H1 (cell line): ENCODE measurements around the gene ENDOV. TPM values are rescaled to one million over a fixed set of nuclear protein-coding genes. Genes with fewer than 3 reads are reported as not detected.
A peak's percentile ranks its signal among the peaks of the same experiment; 100 is the strongest.

Experiments used
- CTCF ChIA-PET: fragments of 300-600 bp; sonication (Branson Sonifier 250); formaldehyde crosslinking; loops from one replicate; lab custom pipeline; 2021; ENCODE audit not compliant: partially characterized antibody; lab: Charles Lee
- POLR2A ChIA-PET: fragments of 300-600 bp; sonication (Branson Sonifier 250); formaldehyde crosslinking; loops from one replicate; lab custom pipeline; 2021; ENCODE audit warnings: inconsistent platforms; ENCODE audit not compliant: partially characterized antibody; lab: Charles Lee
- DNase-seq, 2 experiments: peaks; one replicate each; pipeline versions ENCODE4 v3.0.0 to v3.0.0-alpha.2; 2010 to 2022; ENCODE audit warnings: low spot score in 2 of 2, low read depth in 1 of 2, mixed read lengths in 1 of 2
- FAIRE-seq: peaks from 2 replicates; lab custom pipeline; 2011; peaks lifted over from hg19 to GRCh38; lab: Jason Lieb, UNC
- H2AFZ ChIP-seq: 2 replicates; pipeline ENCODE4 v1.8.1; 2012; ENCODE audit warnings: low read length, inconsistent platforms
- H2AK5ac ChIP-seq: 2 replicates; pipeline ENCODE4 v1.6.1; 2013; ENCODE audit warnings: low read depth, low read length
- H2BK120ac ChIP-seq: replicated peaks from 2 replicates; pipeline ENCODE3; 2013; ENCODE audit warnings: low read depth, low read length, inconsistent platforms
- H2BK12ac ChIP-seq: 2 replicates; pipeline ENCODE4 v1.6.1; 2013; ENCODE audit warnings: low read depth, low read length
- H2BK15ac ChIP-seq: 2 replicates; pipeline ENCODE4 v1.6.1; 2013; ENCODE audit warnings: low read length
- H2BK20ac ChIP-seq: 2 replicates; pipeline ENCODE4 v1.6.1; 2013; ENCODE audit warnings: low read length
- H2BK5ac ChIP-seq: 2 replicates; pipeline ENCODE4 v1.6.1; 2013; ENCODE audit warnings: low read depth, low read length
- H3K14ac ChIP-seq: 2 replicates; pipeline ENCODE4 v1.6.1; 2013; ENCODE audit warnings: inconsistent platforms; ENCODE audit not compliant: insufficient read length
- H3K18ac ChIP-seq: 2 replicates; pipeline ENCODE4 v1.6.1; 2013; ENCODE audit warnings: low read length; ENCODE audit errors: extremely low read depth
- H3K23ac ChIP-seq: 2 replicates; pipeline ENCODE4 v1.6.1; 2013; ENCODE audit warnings: inconsistent platforms; ENCODE audit not compliant: insufficient read length
- H3K23me2 ChIP-seq: 2 replicates; pipeline ENCODE4 v1.6.1; 2013; ENCODE audit warnings: low read depth, low read length
- H3K27ac ChIP-seq: 2 replicates; pipeline ENCODE4 v1.6.1; 2011; ENCODE audit warnings: low read depth, low read length, inconsistent platforms
- H3K27me3 ChIP-seq, 4 experiments: replicated peaks in 1 of 4; 1 replicate in 1 of 4; 2 replicates in 3 of 4; pipeline versions ENCODE4 v1.6.1 to v1.8.1; 2011 to 2013; ENCODE audit warnings: low read length in 3 of 4, mild to moderate bottlenecking in 3 of 4, inconsistent platforms in 2 of 4, mixed read lengths in 2 of 4, moderate library complexity in 1 of 4; ENCODE audit not compliant: control insufficient read depth in 3 of 4, insufficient read depth in 3 of 4; ENCODE audit errors: extremely low read depth in 1 of 4
- H3K36me3 ChIP-seq, 4 experiments: 2 replicates each; pipeline versions ENCODE4 v1.6.1 to v1.8.1; 2011 to 2013; ENCODE audit warnings: mild to moderate bottlenecking in 4 of 4, low read length in 3 of 4, moderate library complexity in 2 of 4, control low read depth in 1 of 4, inconsistent platforms in 1 of 4; ENCODE audit not compliant: insufficient read depth in 4 of 4, control insufficient read depth in 2 of 4
- H3K4ac ChIP-seq: replicated peaks from 2 replicates; pipeline ENCODE3; 2013; ENCODE audit warnings: low read length, low read depth, mixed read lengths, inconsistent platforms; ENCODE audit not compliant: insufficient read length
- H3K4me1 ChIP-seq, 4 experiments: replicated peaks in 1 of 4; 1 replicate in 1 of 4; 2 replicates in 3 of 4; pipeline versions ENCODE4 v1.6.1 to v1.8.1; 2011 to 2013; ENCODE audit warnings: low read length in 3 of 4, inconsistent platforms in 2 of 4, mixed read lengths in 1 of 4; ENCODE audit not compliant: insufficient read depth in 4 of 4, control insufficient read depth in 3 of 4
- H3K4me2 ChIP-seq, 2 experiments: 2 replicates each; pipeline versions ENCODE4 v1.6.1 to v1.8.1; 2011 to 2013; ENCODE audit warnings: low read depth in 2 of 2, low read length in 2 of 2, control low read depth in 1 of 2, inconsistent platforms in 1 of 2, mild to moderate bottlenecking in 1 of 2; ENCODE audit not compliant: insufficient read depth in 1 of 2
- H3K4me3 ChIP-seq, 4 experiments: fragments of 200-600, 300-600 bp in 1 of 4; sonication (generic), shearing (Covaris generic), sonication (Bioruptor Twin) in 1 of 4; 2 replicates each; pipeline versions ENCODE4 v1.5.1 to v1.8.1; 2011 to 2016; ENCODE audit warnings: low read length in 4 of 4, low read depth in 3 of 4, control low read depth in 2 of 4, inconsistent platforms in 2 of 4, mild to moderate bottlenecking in 2 of 4, mixed read lengths in 1 of 4, moderate library complexity in 1 of 4; ENCODE audit not compliant: insufficient read depth in 2 of 4; ENCODE audit errors: extremely low read depth in 1 of 4
- H3K56ac ChIP-seq: replicated peaks from 2 replicates; pipeline ENCODE3; 2013; ENCODE audit warnings: low read depth, mild to moderate bottlenecking, mixed read lengths, low read length, inconsistent platforms; ENCODE audit not compliant: insufficient read length
- H3K79me1 ChIP-seq: 2 replicates; pipeline ENCODE4 v1.6.1; 2013; ENCODE audit warnings: low read depth, low read length, control low read depth
- H3K79me2 ChIP-seq, 2 experiments: 2 replicates each; pipeline versions ENCODE4 v1.6.1 to v1.8.1; 2012 to 2013; ENCODE audit warnings: low read length in 2 of 2, mild to moderate bottlenecking in 2 of 2, inconsistent platforms in 1 of 2; ENCODE audit not compliant: insufficient read depth in 2 of 2, control insufficient read depth in 1 of 2
- H3K9ac ChIP-seq, 4 experiments: replicated peaks in 1 of 4; 1 replicate in 1 of 4; 2 replicates in 3 of 4; pipeline versions ENCODE4 v1.6.1 to v1.8.1; 2011 to 2013; ENCODE audit warnings: low read depth in 3 of 4, low read length in 3 of 4, control low read depth in 2 of 4, mild to moderate bottlenecking in 2 of 4, moderate library complexity in 2 of 4, inconsistent platforms in 1 of 4; ENCODE audit errors: extremely low read depth in 1 of 4
- H3K9me3 ChIP-seq, 2 experiments: 2 replicates each; pipeline versions ENCODE4 v1.6.1 to v1.8.1; 2012 to 2013; ENCODE audit warnings: mild to moderate bottlenecking in 2 of 2, moderate library complexity in 2 of 2, control low read depth in 1 of 2, inconsistent platforms in 1 of 2, low read depth in 1 of 2, low read length in 1 of 2, mixed read lengths in 1 of 2; ENCODE audit not compliant: insufficient read depth in 2 of 2
- H4K20me1 ChIP-seq, 2 experiments: replicated peaks in 1 of 2; 2 replicates each; pipeline versions ENCODE3 to v1.8.1; 2011 to 2013; ENCODE audit warnings: inconsistent platforms in 2 of 2, low read length in 2 of 2, mild to moderate bottlenecking in 1 of 2; ENCODE audit not compliant: insufficient read depth in 2 of 2, control insufficient read depth in 1 of 2
- H4K5ac ChIP-seq: 2 replicates; pipeline ENCODE4 v1.6.1; 2013; ENCODE audit warnings: low read length, low read depth, mixed read lengths, inconsistent platforms; ENCODE audit not compliant: insufficient read length
- H4K8ac ChIP-seq: 2 replicates; pipeline ENCODE4 v1.8.0; 2013; ENCODE audit warnings: mild to moderate bottlenecking, moderate library complexity, low read length, inconsistent platforms; ENCODE audit not compliant: insufficient read depth; ENCODE audit errors: extremely low read depth
- H4K91ac ChIP-seq: replicated peaks from 2 replicates; pipeline ENCODE3; 2013; ENCODE audit warnings: low read length, mixed read lengths, inconsistent platforms; ENCODE audit not compliant: insufficient read length
- BCL11A ChIP-seq, 2 experiments: IDR thresholded peaks; one replicate each; pipeline ENCODE4 v1.6.1; 2011; ENCODE audit warnings: low read depth in 2 of 2, low read length in 2 of 2, mild to moderate bottlenecking in 2 of 2
- WGBS, 2 experiments: shearing (Covaris generic) in 1 of 2; methylation state at CpG; one replicate each; pipeline versions ENCODE4 v1.1.6 to v1.1.7; 2013 to 2015; ENCODE audit warnings: low lambda C conversion rate in 2 of 2, mixed read lengths in 2 of 2, inconsistent platforms in 1 of 2, low coverage in 1 of 2, missing lambda C conversion rate in 1 of 2; ENCODE audit not compliant: insufficient replicate concordance in 2 of 2, insufficient coverage in 1 of 2, insufficient read length in 1 of 2; ENCODE audit errors: extremely low coverage in 1 of 2, missing lambda C conversion rate in 1 of 2; 5-methylcytosine and 5-hydroxymethylcytosine counted together
- polyA plus RNA-seq, 7 experiments: library from polyadenylated mRNA; depleted of rRNA in 3 of 7; stranded (reverse) in 5 of 7; unstranded in 2 of 7; fragments of >200 nt in 5 of 7; fragments of 200-250 nt in 2 of 7; gene quantifications; 1 replicate in 5 of 7; 2 replicates in 1 of 7; 4 replicates in 1 of 7; pipeline versions ENCODE4 v1.2.1 to v1.2.3, GENCODE V29; 2011 to 2013; ENCODE audit warnings: missing spikeins in 2 of 7, mixed read lengths in 2 of 7
- total RNA-seq: library from RNA; stranded (reverse); fragmentation: NEBNext Ultra II Directional; extraction: Animal tissue kit (Norgen Biotek cat#: 25700); gene quantifications from 2 replicates; pipeline ENCODE4 v1.2.1, GENCODE V29; 2021

ENDOV gene
- total and polyA plus RNA-seq, 2 of the 8 experiments (the other 6 are each of a cell fraction or from before 2014, with no cell fraction given) = 10.6 to 13.3 TPM

DNA sequence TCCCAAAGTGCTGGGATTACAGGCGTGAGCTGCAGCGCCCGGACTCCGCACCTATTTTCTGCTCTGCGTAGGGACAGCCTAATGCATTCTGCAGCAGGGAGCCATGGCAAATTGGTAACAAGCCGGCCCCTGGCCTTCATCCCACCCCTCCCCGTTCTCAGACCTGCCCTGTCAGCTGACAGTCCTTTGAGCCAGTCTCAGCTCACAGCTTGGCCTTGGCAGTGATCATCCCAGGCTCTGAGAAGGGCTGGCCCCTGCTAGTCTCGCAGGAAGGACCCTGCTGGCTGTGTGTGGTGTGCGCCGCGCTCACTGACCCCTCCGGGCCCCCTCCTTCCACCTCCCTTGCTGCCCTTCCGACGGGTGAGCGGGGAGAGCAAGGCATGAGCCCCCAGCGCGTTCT lies 71.7 kb downstream of the ENDOV start:
- Histone ChIP-seq H2AK5ac (no peak overlapping the region), H3K4me1 (peaks cover 0 to 14% (median 7%) of the 10 kb centered on the region in 4 experiments; a peak in 6 of 7 replicates), H4K5ac (no peak overlapping the region), H3K79me2 (no peaks in the 10 kb centered on the region), H3K4me2 (no peak overlapping the region; a peak in 1 of 4 replicates), H4K91ac (no peak overlapping the region), H3K27me3 (peaks cover 1 to 21% (median 16%) of the 10 kb centered on the region in 4 experiments; a peak in 6 of 7 replicates), H2BK20ac (no peak overlapping the region), H3K79me1 (no peaks in the 10 kb centered on the region), H3K9me3 (no peaks in the 10 kb centered on the region), H3K4me3 (no peak overlapping the region), H4K20me1 (peaks cover 0 to 2% of the 10 kb centered on the region in 2 experiments), H3K23ac (no peak overlapping the region), H3K27ac (no peak overlapping the region), H3K23me2 (no peaks in the 10 kb centered on the region; the same call in 1 of the 2 replicates), H2BK120ac (no peak overlapping the region), H4K8ac (peak overlapping the region; percentile 78), H3K56ac (no peak overlapping the region), H2BK15ac (no peak overlapping the region; the same call in 1 of the 2 replicates), H3K36me3 (no peaks in the 10 kb centered on the region), H3K18ac (no peak overlapping the region), H2BK12ac (0 out of 2 replicates have a peak overlapping the region, but pooled peaks have one; percentile 50), H3K14ac (no peak overlapping the region), H3K9ac (no peak overlapping the region), H2AFZ (peak overlapping the region; percentile 52; the same call in 1 of the 2 replicates), H2BK5ac (0 out of 2 replicates have a peak overlapping the region, but pooled peaks have one; percentile 44), H3K4ac (peak overlapping the region; percentile 71)
- WGBS, 2 experiments = 75% methylated on average over 16 of the region's 17 CpGs; no CpG with 5 or more reads in 1 of the 2 experiments
- CTCF ChIA-PET = interaction anchor here (0.9 to 1.5 kb wide), 4 partner anchors 10 to 379 kb away, joined by 3 to 5 read pairs (median 4); no protein-coding TSS in a partner anchor
- POLR2A ChIA-PET = interaction anchor here (1.2 to 1.6 kb wide), 2 partner anchors 10 to 32 kb away, joined by 4 to 6 read pairs; no protein-coding TSS in a partner anchor
- FAIRE-seq (no peak), DNase-seq (no peak)
- no peak for TF ChIP-seq BCL11A (IDR thresholded peaks at IDR 0.05; ENCODE audit: low read depth in 2 of 2, low read length in 2 of 2)
